ENCODE measurements around the gene NIPAL4. TPM values are rescaled to one million over a fixed set of nuclear protein-coding genes. Genes with fewer than 3 reads are reported as not detected.

NIPAL4 gene
- total RNA-seq, 1 experiment from 2014 or later, result not detected

- H3K27ac ChIP-seq (ENCODE audit: low read depth, low read length, poor library complexity, severe bottlenecking), result no peak overlapping the region
- H3K36me3 ChIP-seq (ENCODE audit: insufficient read depth, low read length, poor library complexity, severe bottlenecking), result no peaks in the 10 kb centered on the region
- no TSS peak for BruUV-seq (replicated peaks)
- intact Hi-C loops (cut with micrococcal nuclease; ENCODE audit: unreplicated experiment), result no loop called here
- H3K4me3 ChIP-seq (ENCODE audit: low read depth, low read length, poor library complexity, severe bottlenecking), result no peak overlapping the region
- DNase-seq (ENCODE audit: low spot score), result no peak
- ChIA-PET CTCF (no interaction called here), POLR2A (ENCODE audit: low non-redundant PET) (no interaction called here)
- H3K9me3 ChIP-seq (ENCODE audit: low read depth, low read length, poor library complexity, severe bottlenecking), result no peaks in the 10 kb centered on the region
- no peaks in the 10 kb centered on the region for H3K27me3 ChIP-seq (replicated peaks; ENCODE audit: insufficient read depth, low read depth, low read length, poor library complexity)
- H3K4me1 ChIP-seq (ENCODE audit: insufficient read depth, low read length, poor library complexity, severe bottlenecking), result no peaks in the 10 kb centered on the region
- no peak for TF ChIP-seq EZH2 (IDR thresholded peaks at IDR 0.05; ENCODE audit: borderline replicate concordance, low read depth, low read length, poor library complexity, severe bottlenecking)
- TF ChIP-seq, protein P1, sequence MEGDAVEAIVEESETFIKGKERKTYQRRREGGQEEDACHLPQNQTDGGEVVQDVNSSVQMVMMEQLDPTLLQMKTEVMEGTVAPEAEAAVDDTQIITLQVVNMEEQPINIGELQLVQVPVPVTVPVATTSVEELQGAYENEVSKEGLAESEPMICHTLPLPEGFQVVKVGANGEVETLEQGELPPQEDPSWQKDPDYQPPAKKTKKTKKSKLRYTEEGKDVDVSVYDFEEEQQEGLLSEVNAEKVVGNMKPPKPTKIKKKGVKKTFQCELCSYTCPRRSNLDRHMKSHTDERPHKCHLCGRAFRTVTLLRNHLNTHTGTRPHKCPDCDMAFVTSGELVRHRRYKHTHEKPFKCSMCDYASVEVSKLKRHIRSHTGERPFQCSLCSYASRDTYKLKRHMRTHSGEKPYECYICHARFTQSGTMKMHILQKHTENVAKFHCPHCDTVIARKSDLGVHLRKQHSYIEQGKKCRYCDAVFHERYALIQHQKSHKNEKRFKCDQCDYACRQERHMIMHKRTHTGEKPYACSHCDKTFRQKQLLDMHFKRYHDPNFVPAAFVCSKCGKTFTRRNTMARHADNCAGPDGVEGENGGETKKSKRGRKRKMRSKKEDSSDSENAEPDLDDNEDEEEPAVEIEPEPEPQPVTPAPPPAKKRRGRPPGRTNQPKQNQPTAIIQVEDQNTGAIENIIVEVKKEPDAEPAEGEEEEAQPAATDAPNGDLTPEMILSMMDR (conservative IDR thresholded peaks at IDR 0.05; ENCODE audit: low read depth, low read length), result no peak
Measured at GRCh38 chr5:157509093-157509492, 49.1 kb downstream of the NIPAL4 start.

DNA sequence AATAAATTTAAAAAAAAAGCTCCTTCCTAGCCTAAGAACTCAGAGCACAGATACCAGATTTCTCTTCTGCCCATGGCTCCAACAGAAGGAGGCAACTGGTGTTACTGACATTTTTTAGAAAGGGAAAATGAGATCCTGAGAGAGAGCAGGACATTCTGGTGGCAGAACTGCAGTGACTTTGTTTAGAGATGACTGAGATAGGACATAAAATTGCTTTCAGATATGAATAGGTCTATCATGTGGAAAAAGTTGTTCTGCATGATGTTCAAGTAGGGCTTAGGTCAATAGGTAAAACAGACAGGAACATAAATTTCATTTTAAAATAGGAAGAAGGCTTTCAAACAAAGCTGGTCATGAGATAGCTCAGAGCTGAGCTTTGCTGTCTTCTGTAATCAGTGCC is 49.6 kb downstream of the NIPAL4 start:
- no peak overlapping the region for H3K4me3 ChIP-seq (ENCODE audit: low read depth, low read length, poor library complexity, severe bottlenecking)
- no peaks in the 10 kb centered on the region for H3K9me3 ChIP-seq (ENCODE audit: low read depth, low read length, poor library complexity, severe bottlenecking)
- no TSS peak for BruUV-seq (replicated peaks)
- ChIA-PET POLR2A (ENCODE audit: low non-redundant PET) (no interaction called here), CTCF (no interaction called here)
- H3K4me1 ChIP-seq (ENCODE audit: insufficient read depth, low read length, poor library complexity, severe bottlenecking), result no peaks in the 10 kb centered on the region
- H3K27ac ChIP-seq (ENCODE audit: low read depth, low read length, poor library complexity, severe bottlenecking), result no peak overlapping the region
- no peak for DNase-seq (ENCODE audit: low spot score)
- no peak for TF ChIP-seq EZH2 (IDR thresholded peaks at IDR 0.05; ENCODE audit: borderline replicate concordance, low read depth, low read length, poor library complexity, severe bottlenecking)
- TF ChIP-seq, protein P1 (conservative IDR thresholded peaks at IDR 0.05; ENCODE audit: low read depth, low read length), result no peak
- H3K36me3 ChIP-seq (ENCODE audit: insufficient read depth, low read length, poor library complexity, severe bottlenecking), result no peaks in the 10 kb centered on the region
- no peaks in the 10 kb centered on the region for H3K27me3 ChIP-seq (replicated peaks; ENCODE audit: insufficient read depth, low read depth, low read length, poor library complexity)
- intact Hi-C loops (cut with micrococcal nuclease; ENCODE audit: unreplicated experiment), result no loop called here

DNA sequence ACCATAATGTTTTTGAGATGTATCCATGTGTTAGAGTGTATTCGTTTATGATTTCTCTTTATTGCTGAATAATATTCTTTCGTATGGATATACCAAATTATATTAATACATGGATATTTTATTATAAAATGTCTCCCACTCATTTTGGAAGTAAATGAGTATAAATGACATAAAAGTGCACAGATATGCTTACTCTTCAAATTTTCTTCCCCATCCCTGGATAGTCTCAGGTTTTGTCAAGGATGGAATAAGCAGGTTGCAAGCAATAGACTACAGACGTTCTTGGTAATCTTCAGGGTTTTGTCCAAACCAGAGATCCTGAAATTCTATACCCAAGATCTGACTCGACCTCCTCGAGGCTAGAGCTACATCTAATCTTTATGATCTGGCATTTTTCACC is 50.7 kb downstream of the NIPAL4 start:
- ChIA-PET POLR2A (ENCODE audit: low non-redundant PET) (no interaction called here), CTCF (interaction anchor here (0.6 kb wide), 1 partner anchor 230 kb away, joined by 6 read pairs; no protein-coding TSS in a partner anchor)
- intact Hi-C loops (cut with micrococcal nuclease; ENCODE audit: unreplicated experiment), result no loop called here
- H3K36me3 ChIP-seq (ENCODE audit: insufficient read depth, low read length, poor library complexity, severe bottlenecking), result no peaks in the 10 kb centered on the region
- H3K9me3 ChIP-seq (ENCODE audit: low read depth, low read length, poor library complexity, severe bottlenecking), result no peaks in the 10 kb centered on the region
- TF ChIP-seq, protein P1 (conservative IDR thresholded peaks at IDR 0.05; ENCODE audit: low read depth, low read length), result no peak
- H3K4me3 ChIP-seq (ENCODE audit: low read depth, low read length, poor library complexity, severe bottlenecking), result no peak overlapping the region
- no peak for DNase-seq (ENCODE audit: low spot score)
- no TSS peak for BruUV-seq (replicated peaks)
- no peaks in the 10 kb centered on the region for H3K4me1 ChIP-seq (ENCODE audit: insufficient read depth, low read length, poor library complexity, severe bottlenecking)
- H3K27ac ChIP-seq (ENCODE audit: low read depth, low read length, poor library complexity, severe bottlenecking), result no peak overlapping the region
- no peaks in the 10 kb centered on the region for H3K27me3 ChIP-seq (replicated peaks; ENCODE audit: insufficient read depth, low read depth, low read length, poor library complexity)

All from A673 (cell line).